ENCODE measurements around the gene TMEM208.
A peak's percentile ranks its signal among the peaks of the same experiment; 100 is the strongest.

Gene TMEM208

DNA sequence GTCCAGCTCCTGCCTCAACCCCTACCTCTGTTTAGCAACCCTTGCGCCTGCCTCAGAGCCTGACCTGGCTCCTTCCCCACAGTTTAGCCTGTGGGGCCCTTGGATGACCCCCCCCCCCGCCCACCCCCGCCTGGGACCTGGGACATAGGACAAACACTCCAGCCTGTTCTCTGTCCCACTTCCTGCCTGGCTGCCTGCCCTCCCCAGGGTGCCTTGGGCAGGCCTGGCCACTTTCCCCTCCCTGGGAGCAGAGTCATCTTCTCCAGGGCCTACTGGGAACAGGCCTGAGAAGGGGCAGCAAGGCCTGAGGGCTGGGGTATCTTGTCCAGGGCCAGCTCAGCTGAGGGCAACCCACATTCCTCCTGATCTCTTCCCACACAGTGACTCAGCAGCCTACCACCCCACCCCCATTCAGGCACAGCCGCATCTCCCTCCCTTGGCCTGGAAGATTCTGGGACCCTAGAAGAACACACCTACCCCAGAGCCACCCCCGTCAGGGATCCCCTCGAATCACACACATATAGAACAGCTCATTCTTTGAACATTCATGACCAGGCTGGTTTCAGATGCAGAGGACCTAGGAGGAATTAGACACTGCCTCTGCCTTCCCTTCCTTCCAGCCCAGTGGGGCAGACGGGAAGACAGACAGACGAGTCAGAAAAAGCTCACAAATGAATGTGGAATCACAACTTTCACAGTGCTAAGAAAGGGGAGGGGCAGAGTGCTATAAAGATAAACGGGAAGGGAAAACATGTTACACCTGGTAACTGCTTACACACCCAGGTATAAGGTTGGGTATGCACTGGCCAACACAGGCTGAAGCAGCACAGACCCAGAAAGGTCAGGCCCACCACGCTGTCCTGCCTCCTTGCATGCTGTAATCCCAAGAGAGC, 14.3 kb downstream of the TMEM208 start:
- DNase-seq (ENCODE audit: low spot score) = no peak
- TF ChIP-seq, protein P1, sequence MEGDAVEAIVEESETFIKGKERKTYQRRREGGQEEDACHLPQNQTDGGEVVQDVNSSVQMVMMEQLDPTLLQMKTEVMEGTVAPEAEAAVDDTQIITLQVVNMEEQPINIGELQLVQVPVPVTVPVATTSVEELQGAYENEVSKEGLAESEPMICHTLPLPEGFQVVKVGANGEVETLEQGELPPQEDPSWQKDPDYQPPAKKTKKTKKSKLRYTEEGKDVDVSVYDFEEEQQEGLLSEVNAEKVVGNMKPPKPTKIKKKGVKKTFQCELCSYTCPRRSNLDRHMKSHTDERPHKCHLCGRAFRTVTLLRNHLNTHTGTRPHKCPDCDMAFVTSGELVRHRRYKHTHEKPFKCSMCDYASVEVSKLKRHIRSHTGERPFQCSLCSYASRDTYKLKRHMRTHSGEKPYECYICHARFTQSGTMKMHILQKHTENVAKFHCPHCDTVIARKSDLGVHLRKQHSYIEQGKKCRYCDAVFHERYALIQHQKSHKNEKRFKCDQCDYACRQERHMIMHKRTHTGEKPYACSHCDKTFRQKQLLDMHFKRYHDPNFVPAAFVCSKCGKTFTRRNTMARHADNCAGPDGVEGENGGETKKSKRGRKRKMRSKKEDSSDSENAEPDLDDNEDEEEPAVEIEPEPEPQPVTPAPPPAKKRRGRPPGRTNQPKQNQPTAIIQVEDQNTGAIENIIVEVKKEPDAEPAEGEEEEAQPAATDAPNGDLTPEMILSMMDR (IDR thresholded peaks at IDR 0.05; ENCODE audit: extremely low read depth, insufficient read depth, missing control alignments) = no peak
- in situ Hi-C loops (cut with MboI; ENCODE audit: low pct_unique_long_range_greater_than_20kb, low sequenced_read_pairs, unreplicated experiment) = no loop called here

DNA sequence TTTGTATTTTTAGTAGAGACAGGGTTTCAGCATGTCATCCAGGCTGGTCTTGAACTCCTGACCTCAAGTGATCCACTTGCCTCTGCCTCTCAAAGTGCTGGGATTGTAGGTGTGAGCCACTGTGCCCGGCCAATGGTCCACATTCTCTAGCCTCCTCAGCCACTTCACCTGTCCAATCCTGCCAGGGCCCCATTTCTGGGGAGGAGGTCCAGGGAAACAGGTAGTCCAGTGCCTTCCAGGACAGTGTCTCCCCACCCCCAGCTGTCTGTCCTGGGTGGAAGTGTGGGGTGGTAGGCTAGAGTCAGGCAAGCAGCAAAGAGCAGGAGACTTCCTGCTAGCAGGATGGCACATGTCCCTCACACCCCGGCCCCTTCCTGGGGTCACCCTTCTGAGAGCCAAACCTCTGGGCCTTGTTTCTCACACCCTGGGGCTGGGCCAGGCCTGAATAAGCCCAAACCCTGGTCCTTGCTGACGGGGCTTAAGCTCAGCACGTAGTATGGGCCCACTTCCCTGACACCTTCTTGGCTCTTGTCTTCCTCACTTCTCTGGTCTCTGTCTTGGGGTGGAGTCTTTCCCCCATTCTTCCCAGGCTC, 15.3 kb downstream of the TMEM208 start:
- TF ChIP-seq, protein P1 (IDR thresholded peaks at IDR 0.05; ENCODE audit: extremely low read depth, insufficient read depth, missing control alignments) = no peak
- in situ Hi-C loops (cut with MboI; ENCODE audit: low pct_unique_long_range_greater_than_20kb, low sequenced_read_pairs, unreplicated experiment) = no loop called here
- no peak for DNase-seq (ENCODE audit: low spot score)

GRCh38 chr16:67243481-67243880, 16.6 kb downstream of the TMEM208 start:
- in situ Hi-C loops (cut with MboI; ENCODE audit: low pct_unique_long_range_greater_than_20kb, low sequenced_read_pairs, unreplicated experiment) = no loop called here

DNA sequence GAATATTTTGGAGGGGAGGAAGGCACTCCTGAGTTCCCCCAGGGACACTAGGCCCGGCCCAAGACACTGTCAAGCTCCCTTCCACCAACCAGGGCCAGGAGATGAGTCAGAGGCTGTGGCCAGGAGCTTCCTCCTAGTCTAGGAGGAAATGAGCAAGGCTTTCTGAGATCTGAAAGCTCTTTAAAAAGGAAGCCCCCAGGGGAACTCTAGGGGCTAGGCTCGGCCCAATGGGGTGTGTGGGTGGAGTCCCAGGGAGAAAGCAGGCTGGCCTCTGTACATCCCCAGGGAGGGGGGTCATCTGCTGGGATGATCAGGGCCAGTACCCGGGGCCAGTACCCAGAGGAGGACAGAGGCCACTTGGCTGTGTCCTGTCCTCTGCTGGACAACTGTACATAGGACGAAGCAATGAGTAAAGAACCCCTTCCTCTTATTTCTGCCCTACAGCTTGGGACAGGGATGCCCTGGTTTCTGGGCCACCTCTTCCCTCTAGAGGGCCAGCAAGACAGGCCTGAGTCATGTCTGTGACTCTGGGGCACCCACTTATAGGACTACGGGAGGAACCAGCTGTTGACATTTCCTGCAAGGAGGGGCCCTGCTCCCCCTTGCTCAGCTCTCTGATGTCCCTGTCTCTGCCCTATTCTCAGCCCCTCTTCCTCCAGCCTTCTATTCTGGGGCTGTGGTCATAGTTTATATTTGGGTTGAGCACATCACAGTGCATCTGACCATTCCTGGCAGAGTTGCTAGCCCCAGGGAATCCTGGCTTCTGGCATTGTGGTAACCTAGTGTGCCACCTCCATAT, 17.7 kb downstream of the TMEM208 start:
- TF ChIP-seq, protein P1 (IDR thresholded peaks at IDR 0.05; ENCODE audit: extremely low read depth, insufficient read depth, missing control alignments) = no peak
- peak; percentile 90 for DNase-seq (ENCODE audit: low spot score)
- in situ Hi-C loops (cut with MboI; ENCODE audit: low pct_unique_long_range_greater_than_20kb, low sequenced_read_pairs, unreplicated experiment) = no loop called here

More at GRCh38 chr16:67243481-67243880, 16.6 kb downstream of the TMEM208 start:
- no peak for DNase-seq (ENCODE audit: low spot score)
- TF ChIP-seq, protein P1 (IDR thresholded peaks at IDR 0.05; ENCODE audit: extremely low read depth, insufficient read depth, missing control alignments) = no peak

DNA sequence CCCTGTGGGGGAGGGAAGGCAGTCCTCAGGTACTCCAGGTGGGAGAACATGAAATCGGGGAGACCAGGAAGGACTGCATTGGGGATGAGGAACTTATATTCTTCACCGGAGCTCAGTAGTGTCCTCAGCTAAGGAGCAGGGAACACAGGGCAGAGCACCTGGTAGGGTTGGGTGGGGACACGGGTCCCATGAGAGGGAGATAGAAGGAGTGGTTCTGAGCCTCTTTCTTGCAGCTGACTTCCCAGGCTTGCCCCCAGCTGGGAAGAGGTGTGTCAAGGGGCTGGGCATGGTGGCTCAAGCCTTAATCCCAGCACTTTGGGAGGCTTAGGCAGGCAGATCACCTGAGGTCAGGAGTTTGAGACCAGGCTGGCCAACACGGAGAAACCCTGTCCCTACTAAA, 18.3 kb downstream of the TMEM208 start:
- in situ Hi-C loops (cut with MboI; ENCODE audit: low pct_unique_long_range_greater_than_20kb, low sequenced_read_pairs, unreplicated experiment) = no loop called here
- DNase-seq (ENCODE audit: low spot score) = no peak
- TF ChIP-seq, protein P1 (IDR thresholded peaks at IDR 0.05; ENCODE audit: extremely low read depth, insufficient read depth, missing control alignments) = no peak

DNA sequence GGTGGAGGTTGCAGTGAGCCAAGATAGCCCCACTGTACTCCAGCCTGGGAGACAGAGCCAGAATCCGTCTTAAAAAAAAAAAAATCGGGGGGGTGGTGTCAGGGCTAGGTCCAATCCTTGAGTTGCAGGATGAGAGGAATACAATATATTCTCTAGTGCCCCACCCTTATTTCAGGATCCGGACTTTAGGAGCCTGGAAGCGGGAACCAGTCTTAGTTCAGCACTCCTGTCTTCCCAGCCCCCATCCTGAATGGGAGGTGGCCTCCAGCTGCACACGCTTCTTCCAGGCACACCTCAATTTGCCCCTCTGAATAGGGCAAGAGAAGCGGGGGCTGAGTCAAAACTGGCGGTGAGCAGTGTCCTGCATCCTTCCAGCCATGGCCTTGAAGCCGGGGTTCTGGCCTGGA, 18.7 kb downstream of the TMEM208 start:
- DNase-seq (ENCODE audit: low spot score) = peak; percentile 55
- TF ChIP-seq, protein P1 (IDR thresholded peaks at IDR 0.05; ENCODE audit: extremely low read depth, insufficient read depth, missing control alignments) = no peak
- in situ Hi-C loops (cut with MboI; ENCODE audit: low pct_unique_long_range_greater_than_20kb, low sequenced_read_pairs, unreplicated experiment) = no loop called here
